A673 (cell line): ENCODE measurements around the gene SRGAP1. TPM values are rescaled to one million over a fixed set of nuclear protein-coding genes. Genes with fewer than 3 reads are reported as not detected.

Experiments used
- BruUV-seq: library from RNA; stranded (reverse); fragments of 400-500 nt; replicated peaks from 2 replicates; lab custom pipeline; 2021; lab: Mats Ljungman, UMichigan
- CTCF ChIA-PET: fragments of 300-600 bp; sonication (Branson Sonifier 250); formaldehyde crosslinking; loops from one replicate; lab custom pipeline; 2022; ENCODE audit warnings: antibody characterized with exemption; lab: Charles Lee
- POLR2A ChIA-PET: fragments of 300-600 bp; sonication (Branson Sonifier 250); formaldehyde crosslinking; loops from one replicate; lab custom pipeline; 2022; ENCODE audit warnings: antibody characterized with exemption; ENCODE audit not compliant: low non-redundant PET; lab: Charles Lee
- DNase-seq: peaks from one replicate; pipeline ENCODE4 v3.0.0-alpha.2; 2015; ENCODE audit warnings: low spot score
- H3K27ac ChIP-seq: fragments of 200-600 bp; sonication (generic); 2 replicates; pipeline ENCODE4 v1.5.1; 2016; ENCODE audit warnings: mixed run types, low read depth, mild to moderate bottlenecking, mixed read lengths, antibody characterized with exemption, low read length; ENCODE audit not compliant: poor library complexity, severe bottlenecking
- H3K27me3 ChIP-seq: fragments of 200-600 bp; sonication (generic); replicated peaks from 2 replicates; pipeline ENCODE4 v1.6.1; 2017; ENCODE audit warnings: mixed run types, low read depth, mild to moderate bottlenecking, mixed read lengths, antibody characterized with exemption, low read length; ENCODE audit not compliant: insufficient read depth, poor library complexity
- H3K36me3 ChIP-seq: fragments of 200-600 bp; sonication (generic); 2 replicates; pipeline ENCODE4 v1.6.1; 2016; ENCODE audit warnings: mixed run types, mild to moderate bottlenecking, mixed read lengths, antibody characterized with exemption, low read length; ENCODE audit not compliant: insufficient read depth, poor library complexity, severe bottlenecking
- H3K4me1 ChIP-seq: fragments of 200-600 bp; sonication (generic); 2 replicates; pipeline ENCODE4 v1.6.1; 2017; ENCODE audit warnings: mixed run types, mild to moderate bottlenecking, mixed read lengths, antibody characterized with exemption, low read length; ENCODE audit not compliant: insufficient read depth, poor library complexity, severe bottlenecking
- H3K4me3 ChIP-seq: fragments of 200-600 bp; sonication (generic); 2 replicates; pipeline ENCODE4 v1.5.1; 2016; ENCODE audit warnings: low read depth, mixed run types, mild to moderate bottlenecking, mixed read lengths, low read length; ENCODE audit not compliant: poor library complexity, severe bottlenecking
- H3K9me3 ChIP-seq: fragments of 200-600 bp; sonication (generic); 2 replicates; pipeline ENCODE4 v1.6.1; 2016; ENCODE audit warnings: mixed run types, low read depth, mild to moderate bottlenecking, mixed read lengths, antibody characterized with exemption, low read length; ENCODE audit not compliant: poor library complexity, severe bottlenecking
- EZH2 ChIP-seq: fragments of 200-600 bp; sonication (generic); IDR thresholded peaks from 2 replicates; pipeline ENCODE4 v1.6.1; 2017; ENCODE audit warnings: borderline replicate concordance, low read depth, mild to moderate bottlenecking, mixed read lengths, antibody characterized with exemption, low read length; ENCODE audit not compliant: poor library complexity, severe bottlenecking
- intact Hi-C: fragments of 100-400 bp; cut with micrococcal nuclease; formaldehyde crosslinking; loops from one replicate; pipeline ENCODE4 v1.10.0; 2022; ENCODE audit not compliant: unreplicated experiment
- total RNA-seq: library from RNA; stranded (reverse); gene quantifications from 2 replicates; pipeline ENCODE4 v1.2.3, GENCODE V29; 2021
- TF ChIP-seq, protein P1 (sequence below): fragments of 300-800, 200-600 bp; sonication (generic); conservative IDR thresholded peaks from 2 replicates; pipeline ENCODE4 v1.5.1; 2017; ENCODE audit warnings: low read depth, mild to moderate bottlenecking, antibody characterized with exemption, low read length, moderate library complexity, mixed read lengths

SRGAP1 gene
- total RNA-seq, 1 experiment from 2014 or later: 9.7 TPM

- ChIA-PET CTCF (no interaction called here), POLR2A (no interaction called here)
- Histone ChIP-seq H3K9me3 (no peaks in the 10 kb centered on the region), H3K4me1 (peaks cover 37% of the 10 kb centered on the region), H3K27me3 (no peaks in the 10 kb centered on the region), H3K36me3 (no peaks in the 10 kb centered on the region), H3K27ac (no peak overlapping the region), H3K4me3 (no peak overlapping the region)
- intact Hi-C loops: no loop called here
- TF ChIP-seq, protein P1, sequence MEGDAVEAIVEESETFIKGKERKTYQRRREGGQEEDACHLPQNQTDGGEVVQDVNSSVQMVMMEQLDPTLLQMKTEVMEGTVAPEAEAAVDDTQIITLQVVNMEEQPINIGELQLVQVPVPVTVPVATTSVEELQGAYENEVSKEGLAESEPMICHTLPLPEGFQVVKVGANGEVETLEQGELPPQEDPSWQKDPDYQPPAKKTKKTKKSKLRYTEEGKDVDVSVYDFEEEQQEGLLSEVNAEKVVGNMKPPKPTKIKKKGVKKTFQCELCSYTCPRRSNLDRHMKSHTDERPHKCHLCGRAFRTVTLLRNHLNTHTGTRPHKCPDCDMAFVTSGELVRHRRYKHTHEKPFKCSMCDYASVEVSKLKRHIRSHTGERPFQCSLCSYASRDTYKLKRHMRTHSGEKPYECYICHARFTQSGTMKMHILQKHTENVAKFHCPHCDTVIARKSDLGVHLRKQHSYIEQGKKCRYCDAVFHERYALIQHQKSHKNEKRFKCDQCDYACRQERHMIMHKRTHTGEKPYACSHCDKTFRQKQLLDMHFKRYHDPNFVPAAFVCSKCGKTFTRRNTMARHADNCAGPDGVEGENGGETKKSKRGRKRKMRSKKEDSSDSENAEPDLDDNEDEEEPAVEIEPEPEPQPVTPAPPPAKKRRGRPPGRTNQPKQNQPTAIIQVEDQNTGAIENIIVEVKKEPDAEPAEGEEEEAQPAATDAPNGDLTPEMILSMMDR: no peak
- no peak for TF ChIP-seq EZH2
- DNase-seq: no peak
- no TSS peak for BruUV-seq
Observed at GRCh38 chr12:63909746-63910145, 65.2 kb downstream of the SRGAP1 start.

DNA sequence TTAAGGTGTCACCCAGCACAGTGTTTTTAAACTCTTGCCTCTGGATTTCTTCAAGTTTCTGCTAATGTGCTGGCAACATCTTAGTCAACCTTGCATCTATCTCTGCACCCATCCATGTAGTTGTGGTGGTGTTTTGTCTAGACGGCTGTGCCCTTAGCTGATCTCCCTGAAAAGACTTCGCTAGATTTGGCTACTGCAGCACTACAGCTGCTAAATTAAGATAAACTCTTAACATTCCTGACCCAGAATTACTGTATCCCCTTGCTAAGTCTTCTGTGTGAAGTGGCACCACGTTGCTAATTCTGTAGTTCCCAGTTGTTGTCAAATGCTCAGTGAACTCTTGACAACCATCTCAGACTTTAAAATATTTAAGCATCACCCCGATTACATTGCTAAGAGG is 66.8 kb downstream of the SRGAP1 start:
- Histone ChIP-seq H3K4me1 (peaks cover 52% of the 10 kb centered on the region), H3K27me3 (no peaks in the 10 kb centered on the region), H3K27ac (peak overlapping the region; percentile 35), H3K36me3 (no peaks in the 10 kb centered on the region), H3K9me3 (no peaks in the 10 kb centered on the region), H3K4me3 (no peak overlapping the region)
- ChIA-PET POLR2A (interaction anchor here (0.7 kb wide), 1 partner anchor 13 kb away, joined by 16 read pairs; no protein-coding TSS in a partner anchor), CTCF (no interaction called here)
- TF ChIP-seq, protein P1: no peak
- TF ChIP-seq EZH2: no peak
- BruUV-seq: no TSS peak
- DNase-seq: no peak
- intact Hi-C loops: no loop called here

- Histone ChIP-seq H3K36me3 (no peaks in the 10 kb centered on the region), H3K9me3 (no peaks in the 10 kb centered on the region), H3K27me3 (no peaks in the 10 kb centered on the region), H3K4me1 (peaks cover 66% of the 10 kb centered on the region), H3K27ac (no peak overlapping the region), H3K4me3 (no peak overlapping the region)
- intact Hi-C loops: no loop called here
- no TSS peak for BruUV-seq
- ChIA-PET POLR2A (no interaction called here), CTCF (no interaction called here)
- TF ChIP-seq EZH2: no peak
- TF ChIP-seq, protein P1: no peak
- no peak for DNase-seq
Observed at GRCh38 chr12:63912651-63913050, 68.2 kb downstream of the SRGAP1 start.
